ENCODE results near the gene TRABD2A.
"Not testable (repeated sequence)": the region's sequence is repeated elsewhere in the genome, so short reads cannot be mapped to it uniquely, and the experiment has no call there.

TRABD2A gene, protein sequence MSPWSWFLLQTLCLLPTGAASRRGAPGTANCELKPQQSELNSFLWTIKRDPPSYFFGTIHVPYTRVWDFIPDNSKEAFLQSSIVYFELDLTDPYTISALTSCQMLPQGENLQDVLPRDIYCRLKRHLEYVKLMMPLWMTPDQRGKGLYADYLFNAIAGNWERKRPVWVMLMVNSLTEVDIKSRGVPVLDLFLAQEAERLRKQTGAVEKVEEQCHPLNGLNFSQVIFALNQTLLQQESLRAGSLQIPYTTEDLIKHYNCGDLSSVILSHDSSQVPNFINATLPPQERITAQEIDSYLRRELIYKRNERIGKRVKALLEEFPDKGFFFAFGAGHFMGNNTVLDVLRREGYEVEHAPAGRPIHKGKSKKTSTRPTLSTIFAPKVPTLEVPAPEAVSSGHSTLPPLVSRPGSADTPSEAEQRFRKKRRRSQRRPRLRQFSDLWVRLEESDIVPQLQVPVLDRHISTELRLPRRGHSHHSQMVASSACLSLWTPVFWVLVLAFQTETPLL

GRCh38 chr2:84880645-84881521, at the start of gene TRABD2A:
Gene TRABD2A, minus strand, starts transcription at chr2:84881084. Its CDS starts 45 bp downstream, at chr2:84881039.
- no peak for DNase-seq (ENCODE audit: low read depth)

DNA sequence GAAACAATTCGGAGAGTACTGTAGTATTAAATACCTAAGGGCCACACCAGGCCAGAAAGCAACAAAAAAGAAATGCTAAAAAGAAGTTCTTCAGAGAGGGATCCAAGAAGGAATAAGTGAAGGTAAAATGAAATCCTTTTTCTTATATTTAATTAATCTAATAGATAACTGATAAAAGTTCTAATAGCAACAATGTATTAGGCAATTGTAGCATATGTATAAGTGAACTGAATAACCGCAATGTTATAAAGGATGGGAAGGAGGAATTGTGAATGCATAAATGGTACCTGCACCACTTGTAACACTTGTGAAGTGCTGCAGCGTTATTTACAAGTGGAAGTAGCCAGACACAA, 46.4 kb upstream of the TRABD2A start:
- DNase-seq (ENCODE audit: low read depth) = no peak

DNA sequence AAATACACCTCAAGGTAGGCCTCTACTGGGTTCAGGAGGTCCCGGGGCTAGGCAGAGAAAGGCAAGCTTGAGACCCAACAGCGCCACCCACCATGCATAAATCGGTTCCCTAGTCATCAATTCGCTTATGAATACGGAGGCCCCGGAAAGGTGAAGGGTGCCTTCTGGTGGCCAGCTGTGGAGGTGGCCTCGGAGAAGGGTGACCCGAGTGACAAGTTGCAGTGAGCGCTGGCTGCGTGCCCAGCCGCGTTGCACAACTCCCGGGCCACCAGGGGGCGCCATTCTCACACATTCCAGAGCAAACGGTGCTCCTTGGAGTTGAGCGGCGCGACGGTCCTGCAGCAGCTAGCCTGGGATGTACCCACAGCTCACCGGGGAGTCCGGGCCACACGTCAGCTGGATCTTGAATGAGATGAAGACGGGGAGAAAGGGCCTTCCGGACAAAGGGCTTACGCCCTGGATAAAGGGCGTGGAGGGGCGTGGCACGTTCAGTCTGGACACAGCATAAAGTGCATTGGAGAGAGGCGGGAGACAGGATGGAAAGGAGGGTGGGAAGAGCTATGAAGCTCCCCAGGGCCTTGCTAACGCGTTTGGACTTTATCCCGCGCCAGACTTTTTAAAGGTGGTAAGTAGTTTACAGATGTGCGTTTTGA, 45.0 kb upstream of the TRABD2A start:
- peak; percentile 100 for DNase-seq (ENCODE audit: low read depth)

GRCh38 chr2:84925336-84925723, 44.4 kb upstream of the TRABD2A start:
- DNase-seq (ENCODE audit: low read depth) = no peak

GRCh38 chr2:84924173-84925106, 43.6 kb upstream of the TRABD2A start:
- DNase-seq (ENCODE audit: low read depth) = no peak

DNA sequence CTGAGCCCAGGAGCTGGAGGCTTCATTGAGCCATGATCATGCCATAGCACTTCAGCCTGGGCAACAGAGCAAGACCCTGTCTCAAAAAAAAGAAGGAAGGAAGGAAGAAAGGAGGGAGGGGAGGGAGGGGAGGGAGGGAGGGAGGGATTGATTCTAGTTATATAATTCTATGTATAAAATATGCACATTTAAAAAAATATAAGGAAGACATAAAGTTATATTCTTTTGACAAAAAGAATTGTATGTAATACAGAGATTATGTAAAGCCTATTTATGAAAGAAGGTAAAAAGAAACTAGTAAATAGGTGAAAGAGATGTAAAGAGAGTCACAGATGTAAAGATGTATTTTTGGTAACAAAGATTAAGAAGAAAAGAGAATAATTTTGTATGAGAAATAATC, 42.1 kb upstream of the TRABD2A start:
- no peak for DNase-seq (ENCODE audit: low read depth)

DNA sequence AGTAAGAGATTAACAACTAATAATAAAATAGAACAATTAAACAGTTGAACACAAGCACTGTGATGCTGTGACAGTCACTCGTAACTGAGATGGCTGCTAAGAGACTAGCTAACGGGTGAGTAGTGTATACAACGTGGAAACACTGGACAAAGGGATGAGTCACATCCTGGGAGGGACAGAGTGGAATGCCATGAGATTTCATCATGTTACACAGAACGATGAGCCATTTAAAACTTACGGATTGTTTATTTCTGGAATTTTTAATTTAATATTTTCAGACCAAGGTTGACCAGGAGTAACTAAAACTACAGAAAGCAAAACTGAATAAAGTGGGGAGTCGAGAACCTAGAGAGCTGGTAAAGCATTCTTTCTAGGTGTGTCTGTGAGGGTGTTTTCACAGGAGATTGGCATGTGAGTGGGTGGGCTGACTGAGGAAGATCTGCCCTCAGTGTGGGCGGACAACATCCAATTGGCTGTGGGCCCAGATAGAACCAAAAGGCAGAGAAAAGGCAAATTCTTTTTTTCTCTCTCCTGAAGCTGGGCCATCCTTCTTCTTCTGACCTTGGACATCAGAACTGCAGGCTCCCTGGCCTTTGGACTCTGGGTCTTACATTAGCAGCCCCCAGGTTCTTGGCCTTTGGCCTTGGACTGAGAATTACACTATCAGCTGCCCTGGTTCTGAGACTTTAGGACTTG, 39.1 kb upstream of the TRABD2A start:
- DNase-seq (ENCODE audit: low read depth) = no peak

DNA sequence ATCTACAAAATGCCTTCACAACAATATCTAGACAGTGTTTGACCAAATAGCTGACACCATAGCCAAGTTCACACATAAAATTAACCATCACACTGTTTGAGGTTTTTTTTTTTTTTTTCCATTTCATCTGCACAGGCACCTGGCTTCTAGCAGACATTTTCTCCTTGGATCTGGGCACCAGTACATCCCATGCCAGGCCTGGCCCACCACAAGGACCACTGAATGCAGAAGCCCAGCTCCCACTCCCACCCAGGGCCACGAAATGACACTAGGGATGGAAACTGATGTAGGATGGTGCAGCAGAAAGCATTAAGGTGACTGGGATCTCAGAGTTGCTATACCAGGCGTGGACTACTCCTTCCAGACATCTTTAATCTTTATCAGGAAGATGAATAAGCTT, 37.5 kb upstream of the TRABD2A start:
- DNase-seq (ENCODE audit: low read depth) = no peak

- not testable (repeated sequence) for DNase-seq (ENCODE audit: low read depth)
These were observed 36.9 kb upstream of the TRABD2A start for GRCh38 chr2:84917821-84918220.

- DNase-seq (ENCODE audit: low read depth) = not testable (repeated sequence)
These were observed 34.8 kb upstream of the TRABD2A start for GRCh38 chr2:84915675-84916074.

DNA sequence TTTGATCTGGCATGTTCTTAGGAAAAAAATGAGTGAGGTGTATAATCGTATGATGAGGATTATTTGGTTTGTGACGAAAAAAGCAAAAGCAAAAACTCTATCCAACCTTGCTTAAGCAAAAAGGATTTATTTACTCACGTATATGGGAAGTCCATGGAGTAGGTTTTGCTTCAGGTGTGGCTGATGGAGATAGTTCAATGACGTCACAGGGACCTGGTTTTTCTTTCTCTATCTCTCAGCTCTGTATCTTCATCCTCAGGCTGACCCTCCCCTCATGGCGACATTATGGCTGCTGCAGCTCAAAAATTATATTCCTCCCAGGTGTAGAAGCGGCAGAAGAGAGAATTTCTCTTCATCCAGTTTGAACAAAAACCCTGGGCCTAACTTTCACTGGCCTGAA, 33.5 kb upstream of the TRABD2A start:
- DNase-seq (ENCODE audit: low read depth) = no peak

GRCh38 chr2:84912984-84913383, 32.1 kb upstream of the TRABD2A start:
- DNase-seq (ENCODE audit: low read depth) = no peak

GRCh38 chr2:84911135-84911678, 30.3 kb upstream of the TRABD2A start:
- DNase-seq (ENCODE audit: low read depth) = no peak

- DNase-seq (ENCODE audit: low read depth) = no peak
These were observed 28.2 kb upstream of the TRABD2A start for GRCh38 chr2:84908948-84909713.

GRCh38 chr2:84906900-84907714, 26.2 kb upstream of the TRABD2A start:
- peak; percentile 27 for DNase-seq (ENCODE audit: low read depth)

DNA sequence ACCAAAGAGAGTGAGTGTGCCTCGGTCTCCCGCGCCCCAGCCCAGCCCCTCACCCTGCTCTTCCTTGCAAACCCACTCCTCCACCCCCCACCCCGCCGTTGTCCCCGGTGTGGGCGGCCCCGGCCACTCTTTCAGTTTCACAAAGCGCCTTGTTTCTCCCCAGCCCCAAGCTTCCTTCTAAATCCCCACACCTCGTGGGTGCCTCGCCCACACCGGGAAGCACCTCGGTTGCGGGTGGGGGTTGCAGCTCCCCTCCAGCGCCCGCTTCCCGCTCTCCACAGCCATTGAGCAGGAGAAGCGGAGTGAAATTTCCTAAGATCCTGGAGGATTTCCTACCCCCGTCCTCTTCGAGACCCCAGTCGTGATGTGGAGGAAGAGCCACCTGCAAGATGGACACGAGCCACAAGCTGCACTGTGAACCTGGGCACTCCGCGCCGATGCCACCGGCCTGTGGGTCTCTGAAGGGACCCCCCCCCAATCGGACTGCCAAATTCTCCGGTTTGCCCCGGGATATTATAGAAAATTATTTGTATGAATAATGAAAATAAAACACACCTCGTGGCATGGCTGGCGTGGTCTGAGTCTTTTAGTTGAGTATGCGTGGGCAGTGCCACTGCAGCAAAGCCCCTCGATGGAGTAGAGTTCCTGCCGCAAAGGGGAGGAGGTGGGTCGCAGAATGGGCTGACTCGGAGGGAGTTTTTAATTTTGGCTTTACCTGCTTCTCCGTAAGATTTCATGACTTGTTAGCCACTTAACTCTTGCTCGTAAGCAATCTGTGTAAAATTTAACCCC, 25.4 kb upstream of the TRABD2A start:
- DNase-seq (ENCODE audit: low read depth) = peak; percentile 30

DNA sequence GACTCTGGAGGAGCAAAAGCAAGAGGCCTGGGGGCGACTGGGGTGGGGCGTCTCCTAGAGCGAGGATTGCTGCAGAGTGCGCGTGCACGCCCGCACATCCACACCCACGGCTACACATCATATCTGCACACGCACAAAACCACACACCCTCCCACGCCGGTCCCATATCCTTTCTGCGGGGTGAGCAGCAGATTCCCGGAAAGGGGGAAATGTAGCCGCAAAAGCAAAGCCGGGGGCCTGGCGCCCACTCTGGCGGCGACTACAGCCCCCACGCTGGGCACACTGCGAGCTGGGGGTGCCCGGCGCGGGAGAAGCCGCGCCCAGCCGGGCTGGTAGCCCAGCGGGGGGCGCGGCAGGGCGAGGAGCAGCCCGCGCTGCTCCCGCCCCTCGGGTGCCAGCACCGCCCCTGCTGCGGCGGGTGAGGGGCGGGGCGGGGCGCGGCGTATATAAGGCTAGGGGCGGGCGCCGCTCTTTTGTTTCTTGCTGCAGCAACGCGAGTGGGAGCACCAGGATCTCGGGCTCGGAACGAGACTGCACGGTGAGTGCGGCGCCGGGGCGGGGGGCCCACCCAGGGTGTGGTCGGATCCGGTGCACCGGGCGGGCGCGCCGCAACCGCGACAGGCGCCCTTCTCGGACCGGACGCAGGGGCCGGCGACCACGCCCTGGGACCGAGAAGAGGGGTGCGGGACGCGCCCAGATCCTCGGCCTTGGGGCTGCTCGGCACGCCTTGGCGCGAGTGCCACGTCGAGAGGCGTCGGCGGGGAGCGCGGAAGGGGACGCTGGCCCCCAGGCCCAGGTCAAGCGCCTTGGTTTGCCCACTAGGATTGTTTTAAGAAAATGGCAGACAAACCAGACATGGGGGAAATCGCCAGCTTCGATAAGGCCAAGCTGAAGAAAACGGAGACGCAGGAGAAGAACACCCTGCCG, 24.6 kb upstream of the TRABD2A start, which contains the start of gene TMSB10:
Gene TMSB10 (plus strand): TSS at position 476 of the 927 bp plus-strand sequence.
- DNase-seq (ENCODE audit: low read depth) = peak; percentile 92

All from activated T-cell treated with anti-CD3 and anti-CD28 coated beads for 1 hour (primary cell).